DND-41 (cell line): ENCODE data around the gene EFNB3.

Experiments used
- ATAC-seq: fragments of 200-7000 bp; cut with Tn5 transposase; 3 replicates; pipeline ENCODE4 v1.9.1; 2021; ENCODE audit warnings: low read depth; ENCODE audit not compliant: insufficient read depth
- DNase-seq: peaks from one replicate; pipeline ENCODE4 v3.0.0-alpha.2; 2020
- H2AFZ ChIP-seq: 2 replicates; pipeline ENCODE4 v1.6.0; 2012; ENCODE audit warnings: low read depth, low read length
- H3K27ac ChIP-seq: 2 replicates; pipeline ENCODE4 v1.5.1; 2012; ENCODE audit warnings: low read length, inconsistent platforms
- H3K27me3 ChIP-seq: fragments of 200-600 bp; sonication (generic); 2 replicates; pipeline ENCODE4 v1.6.0; 2012; ENCODE audit warnings: low read length, mild to moderate bottlenecking, inconsistent platforms; ENCODE audit not compliant: insufficient read depth, poor library complexity
- H3K36me3 ChIP-seq: 2 replicates; pipeline ENCODE4 v1.5.1; 2012; ENCODE audit warnings: low read length, inconsistent platforms; ENCODE audit not compliant: insufficient read depth
- H3K4me1 ChIP-seq: 2 replicates; pipeline ENCODE4 v1.5.1; 2012; ENCODE audit warnings: mild to moderate bottlenecking, low read length; ENCODE audit not compliant: insufficient read depth
- H3K4me2 ChIP-seq: 2 replicates; pipeline ENCODE4 v1.6.0; 2012; ENCODE audit warnings: mild to moderate bottlenecking, moderate library complexity, low read length, inconsistent platforms; ENCODE audit not compliant: insufficient read depth
- H3K4me3 ChIP-seq, 2 experiments: fragments of 200-600 bp in 1 of 2; shearing (Covaris generic) in 1 of 2; 2 replicates each; pipeline ENCODE4 v1.5.1; 2012 to 2016; ENCODE audit warnings: inconsistent platforms in 2 of 2, low read length in 2 of 2, mild to moderate bottlenecking in 2 of 2, low read depth in 1 of 2, moderate library complexity in 1 of 2
- H3K79me2 ChIP-seq: 2 replicates; pipeline ENCODE4 v1.6.0; 2012; ENCODE audit warnings: low read length, inconsistent platforms; ENCODE audit not compliant: insufficient read depth
- H3K9ac ChIP-seq: 2 replicates; pipeline ENCODE4 v1.6.0; 2012; ENCODE audit warnings: low read depth, mild to moderate bottlenecking, inconsistent platforms, low read length, moderate library complexity
- H3K9me3 ChIP-seq: 2 replicates; pipeline ENCODE4 v1.5.1; 2012; ENCODE audit warnings: low read length, moderate library complexity, mild to moderate bottlenecking, inconsistent platforms; ENCODE audit not compliant: insufficient read depth, severe bottlenecking
- H4K20me1 ChIP-seq: 2 replicates; pipeline ENCODE4 v1.6.0; 2012; ENCODE audit warnings: low read length; ENCODE audit not compliant: insufficient read depth
- CTCF ChIP-seq: IDR thresholded peaks from 2 replicates; pipeline ENCODE4 v1.5.1; 2012; ENCODE audit warnings: borderline replicate concordance, low read length, moderate library complexity, mild to moderate bottlenecking; ENCODE audit not compliant: poor library complexity, severe bottlenecking; ENCODE audit errors: extremely low read depth
- EZH2 ChIP-seq: IDR thresholded peaks from 3 replicates; pipeline ENCODE4 v1.6.1; 2012; ENCODE audit warnings: borderline replicate concordance, low read depth, mild to moderate bottlenecking, moderate library complexity, low read length, inconsistent platforms; ENCODE audit not compliant: severe bottlenecking

Gene EFNB3

GRCh38 chr17:7674934-7675333 is 30.1 kb upstream of the EFNB3 start:
- H4K20me1 ChIP-seq: peaks cover 29% of the 10 kb centered on the region
- DNase-seq (no peak), ATAC-seq (no peak)
- no peaks in the 10 kb centered on the region for H3K27me3 ChIP-seq
- peaks cover 27% of the 10 kb centered on the region for H3K79me2 ChIP-seq
- H3K4me2 ChIP-seq: no peak overlapping the region
- peaks cover 77% of the 10 kb centered on the region for H3K36me3 ChIP-seq
- H3K9me3 ChIP-seq: peaks cover 7% of the 10 kb centered on the region
- H3K27ac ChIP-seq: no peak overlapping the region
- no peak overlapping the region for H2AFZ ChIP-seq
- no peak for TF ChIP-seq EZH2
- TF ChIP-seq CTCF: no peak
- no peak overlapping the region for H3K4me3 ChIP-seq
- no peak overlapping the region for H3K9ac ChIP-seq
- H3K4me1 ChIP-seq: no peaks in the 10 kb centered on the region

- Histone ChIP-seq H2AFZ (no peak overlapping the region), H3K27ac (no peak overlapping the region), H3K36me3 (peaks cover 61% of the 10 kb centered on the region), H3K27me3 (no peaks in the 10 kb centered on the region), H3K9ac (no peak overlapping the region), H3K4me2 (no peak overlapping the region), H3K79me2 (peaks cover 41% of the 10 kb centered on the region), H3K4me1 (no peaks in the 10 kb centered on the region), H3K9me3 (peaks cover 7% of the 10 kb centered on the region), H4K20me1 (peaks cover 32% of the 10 kb centered on the region), H3K4me3 (no peak overlapping the region)
- DNase-seq (no peak), ATAC-seq (no peak)
- no peak for TF ChIP-seq EZH2
- TF ChIP-seq CTCF: no peak
These were observed 28.5 kb upstream of the EFNB3 start for GRCh38 chr17:7676533-7676932.

- Histone ChIP-seq H3K4me2 (no peak overlapping the region), H3K27me3 (no peaks in the 10 kb centered on the region), H3K36me3 (peaks cover 57% of the 10 kb centered on the region), H3K4me1 (no peaks in the 10 kb centered on the region), H3K4me3 (no peak overlapping the region), H3K9ac (no peak overlapping the region), H3K27ac (no peak overlapping the region), H4K20me1 (peaks cover 35% of the 10 kb centered on the region), H3K9me3 (peaks cover 7% of the 10 kb centered on the region), H3K79me2 (peaks cover 49% of the 10 kb centered on the region), H2AFZ (no peak overlapping the region)
- ATAC-seq (no peak), DNase-seq (no peak)
- TF ChIP-seq EZH2: no peak
- TF ChIP-seq CTCF: no peak
These were observed 27.5 kb upstream of the EFNB3 start for GRCh38 chr17:7677388-7678067.
